ENCODE measurements around the gene AMBRA1.

The AMBRA1 gene

GRCh38 chr11:46537537-46538295 is 56.1 kb downstream of the AMBRA1 start:
- Mint-ChIP-seq H3K27ac (no peak overlapping the region), H3K9me3 (no peaks in the 10 kb centered on the region)

GRCh38 chr11:46537121-46537520 is 56.7 kb downstream of the AMBRA1 start:
- H3K4me1 Mint-ChIP-seq = peaks cover 30% of the 10 kb centered on the region
- peaks cover 14% of the 10 kb centered on the region for H3K36me3 Mint-ChIP-seq (ENCODE audit: low read depth)
- no peak for DNase-seq
- no peaks in the 10 kb centered on the region for H3K9me3 Mint-ChIP-seq
- H3K27me3 Mint-ChIP-seq (ENCODE audit: low read depth, poor library complexity) = peaks cover 3% of the 10 kb centered on the region
- H3K4me3 Mint-ChIP-seq = no peak overlapping the region
- TF ChIP-seq, protein P1, sequence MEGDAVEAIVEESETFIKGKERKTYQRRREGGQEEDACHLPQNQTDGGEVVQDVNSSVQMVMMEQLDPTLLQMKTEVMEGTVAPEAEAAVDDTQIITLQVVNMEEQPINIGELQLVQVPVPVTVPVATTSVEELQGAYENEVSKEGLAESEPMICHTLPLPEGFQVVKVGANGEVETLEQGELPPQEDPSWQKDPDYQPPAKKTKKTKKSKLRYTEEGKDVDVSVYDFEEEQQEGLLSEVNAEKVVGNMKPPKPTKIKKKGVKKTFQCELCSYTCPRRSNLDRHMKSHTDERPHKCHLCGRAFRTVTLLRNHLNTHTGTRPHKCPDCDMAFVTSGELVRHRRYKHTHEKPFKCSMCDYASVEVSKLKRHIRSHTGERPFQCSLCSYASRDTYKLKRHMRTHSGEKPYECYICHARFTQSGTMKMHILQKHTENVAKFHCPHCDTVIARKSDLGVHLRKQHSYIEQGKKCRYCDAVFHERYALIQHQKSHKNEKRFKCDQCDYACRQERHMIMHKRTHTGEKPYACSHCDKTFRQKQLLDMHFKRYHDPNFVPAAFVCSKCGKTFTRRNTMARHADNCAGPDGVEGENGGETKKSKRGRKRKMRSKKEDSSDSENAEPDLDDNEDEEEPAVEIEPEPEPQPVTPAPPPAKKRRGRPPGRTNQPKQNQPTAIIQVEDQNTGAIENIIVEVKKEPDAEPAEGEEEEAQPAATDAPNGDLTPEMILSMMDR (IDR thresholded peaks at IDR 0.05) = no peak
- no peak overlapping the region for H3K27ac Mint-ChIP-seq

More at GRCh38 chr11:46537537-46538295, 56.1 kb downstream of the AMBRA1 start:
- DNase-seq = peak; percentile 67
- Mint-ChIP-seq H3K36me3 (ENCODE audit: low read depth) (peaks cover 11% of the 10 kb centered on the region), H3K27me3 (ENCODE audit: low read depth, poor library complexity) (peaks cover 3% of the 10 kb centered on the region), H3K4me1 (peaks cover 30% of the 10 kb centered on the region), H3K4me3 (no peak overlapping the region)
- TF ChIP-seq, protein P1 (IDR thresholded peaks at IDR 0.05) = peak; percentile 89

DNA sequence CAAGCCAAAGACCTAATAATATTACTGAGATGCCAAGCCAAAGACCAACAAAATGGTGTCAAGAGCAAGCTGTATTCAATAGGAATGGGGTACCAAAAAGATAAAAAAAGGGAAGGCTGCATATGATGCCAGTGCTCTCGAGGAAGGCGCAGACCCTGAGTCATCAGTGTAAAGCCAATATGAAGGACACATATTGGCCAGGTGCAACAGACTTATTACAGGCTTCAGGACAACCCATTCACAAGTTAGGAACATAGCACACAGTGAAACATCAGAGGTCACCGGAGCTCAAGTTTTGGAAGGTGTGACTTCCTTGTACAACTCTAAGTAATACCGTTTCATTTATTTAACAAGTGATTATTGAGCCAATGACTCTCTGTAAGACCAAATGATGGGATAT is 58.1 kb downstream of the AMBRA1 start:
- Mint-ChIP-seq H3K4me3 (no peak overlapping the region), H3K36me3 (ENCODE audit: low read depth) (peaks cover 20% of the 10 kb centered on the region), H3K4me1 (peaks cover 30% of the 10 kb centered on the region), H3K9me3 (peaks cover 6% of the 10 kb centered on the region), H3K27ac (no peak overlapping the region), H3K27me3 (ENCODE audit: low read depth, poor library complexity) (peaks cover 3% of the 10 kb centered on the region)
- no peak for DNase-seq
- TF ChIP-seq, protein P1 (IDR thresholded peaks at IDR 0.05) = no peak

DNA sequence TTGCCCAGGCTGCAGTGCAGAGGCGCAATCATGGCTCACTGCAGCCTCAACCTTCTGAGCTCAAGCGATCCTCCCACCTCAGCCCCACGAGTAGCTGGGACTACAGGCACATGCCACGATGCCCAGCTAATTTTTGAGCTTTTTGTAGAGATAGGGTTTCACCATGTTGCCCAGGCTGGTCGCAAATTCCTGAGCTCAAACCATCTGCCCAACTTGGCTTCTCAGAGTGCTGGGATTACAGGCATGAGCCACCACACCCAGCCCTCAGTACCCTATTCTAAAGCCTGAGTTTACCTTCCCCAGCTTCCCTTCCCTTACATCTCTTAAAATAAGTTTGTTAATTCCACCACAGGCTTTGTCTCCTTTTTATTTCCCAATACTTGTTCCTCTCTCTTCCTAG is 59.1 kb downstream of the AMBRA1 start:
- TF ChIP-seq, protein P1 (IDR thresholded peaks at IDR 0.05) = no peak
- peaks cover 12% of the 10 kb centered on the region for H3K9me3 Mint-ChIP-seq
- H3K27me3 Mint-ChIP-seq (ENCODE audit: low read depth, poor library complexity) = peaks cover 3% of the 10 kb centered on the region

DNA sequence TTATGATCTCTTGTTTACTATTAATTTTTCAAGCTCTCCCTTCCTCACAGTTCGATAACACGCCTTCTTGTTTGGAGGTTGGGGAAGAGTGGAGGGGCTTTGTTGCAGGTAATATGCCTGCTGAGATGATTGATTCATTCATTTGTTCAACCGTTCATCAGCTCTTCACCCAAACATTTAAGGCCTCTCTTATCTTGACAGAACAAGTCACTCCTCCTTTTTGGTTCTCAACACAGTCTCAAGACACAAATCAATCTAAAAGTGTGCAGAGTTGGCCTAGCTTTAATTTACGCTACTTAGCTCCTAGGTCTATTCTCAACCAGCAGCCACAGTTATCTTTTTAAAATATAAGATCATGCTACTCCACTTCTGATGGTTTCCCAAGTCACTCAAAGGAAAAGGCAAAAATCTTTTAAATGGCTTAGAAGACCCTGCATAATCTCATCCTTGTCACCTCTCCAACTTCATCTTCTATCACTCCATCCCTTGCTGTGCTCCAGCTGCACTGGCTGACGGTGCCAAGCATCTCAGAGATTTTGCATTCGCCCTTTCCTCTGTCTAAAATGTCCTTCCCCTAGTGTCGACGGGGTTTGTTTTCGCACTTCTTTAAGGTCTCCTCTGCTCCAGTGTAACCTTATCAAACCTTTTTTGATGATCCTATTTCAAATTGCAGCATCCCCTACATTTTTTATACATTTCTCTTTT is 60.3 kb downstream of the AMBRA1 start:
- Mint-ChIP-seq H3K27me3 (ENCODE audit: low read depth, poor library complexity) (peaks cover 3% of the 10 kb centered on the region), H3K4me1 (peaks cover 30% of the 10 kb centered on the region), H3K36me3 (ENCODE audit: low read depth) (peaks cover 34% of the 10 kb centered on the region), H3K9me3 (peaks cover 12% of the 10 kb centered on the region), H3K27ac (no peak overlapping the region), H3K4me3 (no peak overlapping the region)
- no peak for DNase-seq
- TF ChIP-seq, protein P1 (IDR thresholded peaks at IDR 0.05) = no peak

More for the DNA sequence above, 59.1 kb downstream of the AMBRA1 start:
- Mint-ChIP-seq H3K4me1 (peaks cover 30% of the 10 kb centered on the region), H3K4me3 (no peak overlapping the region), H3K27ac (no peak overlapping the region), H3K36me3 (ENCODE audit: low read depth) (peaks cover 30% of the 10 kb centered on the region)
- DNase-seq = no peak

All from nephron progenitor cell (in vitro differentiated cells).